ENCODE results near the gene VPS25.

DNA sequence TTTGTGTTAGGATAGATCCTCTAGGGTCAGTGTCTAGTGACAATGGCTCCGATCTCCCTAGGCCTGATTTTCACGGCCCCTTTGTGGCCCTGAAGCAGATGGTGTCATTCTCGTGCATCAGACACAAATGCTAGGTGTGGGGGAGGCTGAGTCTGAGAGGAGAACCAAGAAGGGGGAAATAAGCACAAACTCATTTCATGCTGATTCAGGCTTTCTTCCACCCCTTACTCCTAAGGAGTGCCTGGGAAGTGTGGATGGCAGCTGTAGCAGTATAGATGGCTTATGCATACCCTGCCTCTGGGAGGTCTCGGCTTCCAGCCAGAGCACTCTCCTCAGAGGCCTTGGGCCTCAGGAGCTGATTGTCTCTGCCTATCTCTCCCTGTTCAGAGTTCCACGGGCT lies 5.3 kb downstream of the VPS25 start:
- TF ChIP-seq EZH2phosphoT487 (conservative IDR thresholded peaks at IDR 0.05; ENCODE audit: low read length): no peak
- TF ChIP-seq, protein P1, sequence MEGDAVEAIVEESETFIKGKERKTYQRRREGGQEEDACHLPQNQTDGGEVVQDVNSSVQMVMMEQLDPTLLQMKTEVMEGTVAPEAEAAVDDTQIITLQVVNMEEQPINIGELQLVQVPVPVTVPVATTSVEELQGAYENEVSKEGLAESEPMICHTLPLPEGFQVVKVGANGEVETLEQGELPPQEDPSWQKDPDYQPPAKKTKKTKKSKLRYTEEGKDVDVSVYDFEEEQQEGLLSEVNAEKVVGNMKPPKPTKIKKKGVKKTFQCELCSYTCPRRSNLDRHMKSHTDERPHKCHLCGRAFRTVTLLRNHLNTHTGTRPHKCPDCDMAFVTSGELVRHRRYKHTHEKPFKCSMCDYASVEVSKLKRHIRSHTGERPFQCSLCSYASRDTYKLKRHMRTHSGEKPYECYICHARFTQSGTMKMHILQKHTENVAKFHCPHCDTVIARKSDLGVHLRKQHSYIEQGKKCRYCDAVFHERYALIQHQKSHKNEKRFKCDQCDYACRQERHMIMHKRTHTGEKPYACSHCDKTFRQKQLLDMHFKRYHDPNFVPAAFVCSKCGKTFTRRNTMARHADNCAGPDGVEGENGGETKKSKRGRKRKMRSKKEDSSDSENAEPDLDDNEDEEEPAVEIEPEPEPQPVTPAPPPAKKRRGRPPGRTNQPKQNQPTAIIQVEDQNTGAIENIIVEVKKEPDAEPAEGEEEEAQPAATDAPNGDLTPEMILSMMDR (IDR thresholded peaks at IDR 0.05; ENCODE audit: insufficient read depth, low read length, poor library complexity, severe bottlenecking): no peak
